Spleen (tissue), 11 donors: Measurements from ENCODE around the gene SPRR2D. TPM values are rescaled to one million over a fixed set of nuclear protein-coding genes. Genes with fewer than 3 reads are reported as not detected.

ENCODE experiments used
- DNase-seq: peaks from one replicate; pipeline ENCODE4 v3.0.0-alpha.2; 2020
- H3K27ac ChIP-seq, 8 donors: fragments of 200-600 bp; sonication (generic) in 7 of 8; 1 replicate in 4 of 8; 2 replicates in 4 of 8; pipeline versions ENCODE4 v1.5.0 to v1.8.0; 2016 to 2021; ENCODE audit warnings: inconsistent platforms in 4 of 8, mild to moderate bottlenecking in 4 of 8, moderate library complexity in 1 of 8
- H3K27me3 ChIP-seq, 7 donors: fragments of 200-600 bp; sonication (generic) in 6 of 7; replicated peaks in 1 of 7; 1 replicate in 4 of 7; 2 replicates in 3 of 7; pipeline versions ENCODE4 v1.5.0 to v1.8.0; 2016 to 2021; ENCODE audit warnings: inconsistent platforms in 3 of 7, mild to moderate bottlenecking in 1 of 7
- H3K36me3 ChIP-seq, 6 donors: fragments of 200-600 bp; sonication (generic) in 5 of 6; 1 replicate in 4 of 6; 2 replicates in 2 of 6; pipeline versions ENCODE4 v1.5.0 to v1.8.0; 2016 to 2021; ENCODE audit warnings: inconsistent platforms in 2 of 6
- H3K4me1 ChIP-seq, 6 donors: fragments of 200-600 bp; sonication (generic) in 5 of 6; 1 replicate in 3 of 6; 2 replicates in 3 of 6; pipeline versions ENCODE4 v1.5.0 to v1.8.0; 2016 to 2021; ENCODE audit warnings: inconsistent platforms in 3 of 6
- H3K4me3 ChIP-seq, 8 donors: fragments of 200-600 bp; sonication (generic) in 7 of 8; 1 replicate in 4 of 8; 2 replicates in 4 of 8; pipeline versions ENCODE4 v1.5.0 to v1.8.0; 2016 to 2021; ENCODE audit warnings: inconsistent platforms in 4 of 8, mild to moderate bottlenecking in 4 of 8, moderate library complexity in 2 of 8
- H3K9me3 ChIP-seq, 8 donors: fragments of 200-600 bp; sonication (generic) in 7 of 8; 1 replicate in 4 of 8; 2 replicates in 4 of 8; pipeline versions ENCODE4 v1.5.0 to v1.8.0; 2016 to 2021; ENCODE audit warnings: inconsistent platforms in 4 of 8
- POLR2A ChIP-seq, 3 donors: fragments of 450-650 bp; IDR thresholded peaks; one replicate each; pipeline ENCODE4 v1.5.1; 2017; ENCODE audit warnings: antibody characterized with exemption in 3 of 3, mild to moderate bottlenecking in 1 of 3
- POLR2AphosphoS5 ChIP-seq, 3 donors: sonication (generic); formaldehyde crosslinking; IDR thresholded peaks; one replicate each; pipeline ENCODE4 v1.5.1; 2017; ENCODE audit warnings: antibody characterized with exemption in 3 of 3
- WGBS, 5 donors: extraction: QIAGEN DNeasy Blood & Tissue Kit in 3 of 5; methylation state at CpG; one replicate each; pipeline versions ENCODE4 v1.1.5 to v1.1.7; 2013 to 2018; 5-methylcytosine and 5-hydroxymethylcytosine counted together
- intact Hi-C: fragments of 100-400 bp; cut with DNase I; formaldehyde crosslinking; loops from one replicate; pipeline ENCODE4 v1.15.0; 2023; ENCODE audit warnings: low total_unique reads
- polyA plus RNA-seq, 3 donors: library from polyadenylated mRNA; stranded (reverse); fragments of 200-250 nt; gene quantifications; one replicate each; pipeline ENCODE4 v1.2.1, GENCODE V29; 2013
- total RNA-seq, 7 donors: library from RNA; depleted of rRNA in 3 of 7; stranded (reverse); fragments of >200 nt in 3 of 7; fragmentation: NEBNext Ultra II Directional in 4 of 7; extraction: Animal tissue kit (Norgen Biotek cat#: 25700) in 4 of 7; gene quantifications; one replicate each; pipeline versions ENCODE4 v1.1.0 to v1.2.1, GENCODE V29; 2016 to 2021
- TF ChIP-seq, protein P1 (sequence below), 11 experiments: fragments of 200-600 bp in 7 of 11; fragments of 450-650 bp in 4 of 11; sonication (generic) in 4 of 11; IDR thresholded peaks in 8 of 11; conservative IDR thresholded peaks in 3 of 11; 1 replicate in 7 of 11; 2 replicates in 4 of 11; pipeline versions ENCODE4 v1.4.0 to v1.8.0; 2016 to 2021; ENCODE audit warnings: antibody characterized with exemption in 11 of 11, inconsistent platforms in 4 of 11, mild to moderate bottlenecking in 1 of 11
- donor health status: healthy with polysubstance abuse.
- donor health status: DM: no; HTN: no; CAD: no; lungs with moderate emphysema.
- donor health status: DM: no; HTN: no; CAD: no.
- donor health status: Bipolar disorder and iron deficiency.
- donor health status: healthy.
- donor health status: DM: no; HTN: no; CAD: no.
- donor health status: DM: yes; HTN: yes; CAD: no.

SPRR2D gene
- total and polyA plus RNA-seq, 10 donors, result 1.1 TPM; not detected in 9

DNA sequence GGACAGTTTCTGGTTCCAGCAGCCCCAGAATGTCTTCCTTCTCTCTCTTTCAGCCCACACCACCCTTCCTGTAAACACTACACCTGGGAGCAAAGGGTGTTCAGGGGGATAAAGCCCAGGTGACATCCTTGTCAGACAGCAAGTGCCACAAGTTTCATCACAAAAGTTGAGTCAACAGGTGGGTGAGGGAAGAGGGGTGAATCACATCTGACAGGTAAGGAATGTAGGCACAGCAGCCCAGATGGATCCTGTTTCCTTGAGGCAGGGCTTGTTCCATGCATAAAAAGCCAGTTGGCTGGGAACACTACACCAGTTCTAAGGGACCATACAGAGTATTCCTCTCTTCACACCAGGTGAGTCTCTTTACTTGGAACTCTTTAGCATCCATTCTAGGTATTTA, 10.0 kb downstream of the SPRR2D start, which contains the start of gene SPRR1B:
Gene SPRR1B, plus strand, starts transcription at position 309 of the 400 bp plus-strand sequence. CDS start 1,143 bp downstream, outside the sequence.
- TF ChIP-seq POLR2AphosphoS5 (IDR thresholded peaks at IDR 0.05), result no peak
- no peak for TF ChIP-seq POLR2A (IDR thresholded peaks at IDR 0.05)
- TF ChIP-seq, protein P1, sequence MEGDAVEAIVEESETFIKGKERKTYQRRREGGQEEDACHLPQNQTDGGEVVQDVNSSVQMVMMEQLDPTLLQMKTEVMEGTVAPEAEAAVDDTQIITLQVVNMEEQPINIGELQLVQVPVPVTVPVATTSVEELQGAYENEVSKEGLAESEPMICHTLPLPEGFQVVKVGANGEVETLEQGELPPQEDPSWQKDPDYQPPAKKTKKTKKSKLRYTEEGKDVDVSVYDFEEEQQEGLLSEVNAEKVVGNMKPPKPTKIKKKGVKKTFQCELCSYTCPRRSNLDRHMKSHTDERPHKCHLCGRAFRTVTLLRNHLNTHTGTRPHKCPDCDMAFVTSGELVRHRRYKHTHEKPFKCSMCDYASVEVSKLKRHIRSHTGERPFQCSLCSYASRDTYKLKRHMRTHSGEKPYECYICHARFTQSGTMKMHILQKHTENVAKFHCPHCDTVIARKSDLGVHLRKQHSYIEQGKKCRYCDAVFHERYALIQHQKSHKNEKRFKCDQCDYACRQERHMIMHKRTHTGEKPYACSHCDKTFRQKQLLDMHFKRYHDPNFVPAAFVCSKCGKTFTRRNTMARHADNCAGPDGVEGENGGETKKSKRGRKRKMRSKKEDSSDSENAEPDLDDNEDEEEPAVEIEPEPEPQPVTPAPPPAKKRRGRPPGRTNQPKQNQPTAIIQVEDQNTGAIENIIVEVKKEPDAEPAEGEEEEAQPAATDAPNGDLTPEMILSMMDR (IDR thresholded peaks at IDR 0.05 in 8 of 11, conservative IDR thresholded peaks at IDR 0.05 in 3 of 11), result no peak
- no peaks in the 10 kb centered on the region for H3K9me3 ChIP-seq
- no peak within 1 kb of the TSS for H3K4me3 ChIP-seq
- H3K27me3 ChIP-seq, result peaks cover 0 to 29% (median 0%) of the 10 kb centered on the region in 7 donors
- no peak for DNase-seq
- no peaks in the 10 kb centered on the region for H3K36me3 ChIP-seq
- H3K4me1 ChIP-seq, result no peaks in the 10 kb centered on the region
- intact Hi-C loops, result no loop called here
- no peak within 1 kb of the TSS for H3K27ac ChIP-seq

DNA sequence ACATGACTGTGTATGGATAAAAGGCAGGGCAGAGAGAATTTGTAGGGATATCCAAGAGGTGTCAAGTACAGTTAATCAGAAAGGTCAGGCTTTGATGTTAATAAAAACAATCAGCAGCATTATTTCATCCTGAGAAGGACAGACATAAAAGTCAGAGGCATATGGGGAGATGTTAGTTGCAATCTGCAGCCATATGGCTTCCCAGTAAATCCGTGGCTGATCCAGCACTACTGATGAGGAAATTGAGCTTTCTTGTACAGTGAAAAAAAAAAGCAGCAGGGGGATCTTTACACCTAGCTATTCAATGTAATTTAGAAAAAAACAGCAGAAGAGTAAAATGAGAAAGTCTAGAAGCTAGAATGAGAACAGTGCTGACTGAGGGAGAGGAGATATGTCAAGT, 12.2 kb downstream of the SPRR2D start:
- Histone ChIP-seq H3K9me3 (no peaks in the 10 kb centered on the region), H3K27me3 (peaks cover 0 to 28% (median 0%) of the 10 kb centered on the region in 7 donors), H3K27ac (no peak overlapping the region), H3K4me3 (no peak overlapping the region), H3K4me1 (no peaks in the 10 kb centered on the region), H3K36me3 (no peaks in the 10 kb centered on the region)
- intact Hi-C loops, result no loop called here
- TF ChIP-seq, protein P1 (IDR thresholded peaks at IDR 0.05 in 8 of 11, conservative IDR thresholded peaks at IDR 0.05 in 3 of 11), result no peak
- TF ChIP-seq POLR2AphosphoS5 (IDR thresholded peaks at IDR 0.05), result no peak
- TF ChIP-seq POLR2A (IDR thresholded peaks at IDR 0.05), result no peak
- 60 to 78% (median 66%) methylated on average over 1 of the region's 1 CpG for WGBS, 5 donors
- no peak for DNase-seq

DNA sequence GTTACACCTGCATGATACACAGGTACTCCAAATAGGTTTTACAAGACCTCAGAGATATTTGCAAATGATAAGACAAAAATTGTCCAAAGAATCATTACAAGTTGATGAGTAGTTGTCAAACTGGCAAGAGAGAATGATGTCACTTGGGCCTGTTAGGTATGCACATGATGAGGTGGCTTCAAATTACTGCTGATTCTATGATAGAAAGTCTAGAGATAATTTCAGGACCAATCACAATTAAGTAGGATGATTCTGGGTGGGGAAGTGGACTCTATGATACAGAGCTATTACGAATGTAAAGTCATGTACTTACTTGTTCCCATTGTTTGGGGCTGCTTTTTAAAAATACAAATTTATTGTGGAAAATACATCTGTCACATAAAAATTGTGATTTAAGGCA, 15.1 kb downstream of the SPRR2D start:
- intact Hi-C loops, result no loop called here

DNA sequence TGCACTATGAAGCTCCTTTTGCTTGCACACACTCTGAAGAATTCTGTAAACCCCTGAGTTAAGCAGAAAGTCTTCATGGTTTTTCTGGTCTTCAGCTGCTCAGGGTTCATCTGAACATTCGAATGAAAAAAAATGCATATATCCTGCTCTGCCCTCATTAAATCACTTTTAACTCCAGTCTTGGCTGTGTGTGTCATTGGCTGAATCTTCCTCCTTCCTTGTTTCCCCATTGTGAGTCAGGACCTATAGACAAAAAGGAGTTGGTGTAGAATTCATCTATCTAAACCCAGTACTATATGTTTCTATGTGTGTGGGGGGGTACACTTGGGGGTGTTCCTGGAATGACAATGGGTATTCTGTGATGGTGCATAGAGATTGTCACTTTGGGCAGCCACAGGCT, 16.5 kb downstream of the SPRR2D start:
- no peak for DNase-seq
- no peaks in the 10 kb centered on the region for H3K36me3 ChIP-seq
- TF ChIP-seq, protein P1 (IDR thresholded peaks at IDR 0.05 in 8 of 11, conservative IDR thresholded peaks at IDR 0.05 in 3 of 11), result no peak
- TF ChIP-seq POLR2A (IDR thresholded peaks at IDR 0.05) (no peak), POLR2AphosphoS5 (IDR thresholded peaks at IDR 0.05) (no peak)
- intact Hi-C loops, result no loop called here
- no peaks in the 10 kb centered on the region for H3K9me3 ChIP-seq
- 74 to 94% (median 92%) methylated on average over 1 of the region's 1 CpG for WGBS, 5 donors
- H3K27ac ChIP-seq, result no peak overlapping the region
- H3K27me3 ChIP-seq, result peaks cover 0 to 26% (median 0%) of the 10 kb centered on the region in 7 donors
- no peaks in the 10 kb centered on the region for H3K4me1 ChIP-seq
- no peak overlapping the region for H3K4me3 ChIP-seq

More for the DNA sequence above, 15.1 kb downstream of the SPRR2D start:
- no peak for DNase-seq
- Histone ChIP-seq H3K4me1 (no peaks in the 10 kb centered on the region), H3K36me3 (no peaks in the 10 kb centered on the region), H3K27me3 (peaks cover 0 to 25% (median 0%) of the 10 kb centered on the region in 7 donors), H3K27ac (no peak overlapping the region), H3K4me3 (no peak overlapping the region), H3K9me3 (no peaks in the 10 kb centered on the region)
- WGBS, 5 donors, result 73 to 85% (median 79%) methylated on average over 1 of the region's 1 CpG
- TF ChIP-seq POLR2A (IDR thresholded peaks at IDR 0.05), result no peak
- TF ChIP-seq POLR2AphosphoS5 (IDR thresholded peaks at IDR 0.05), result no peak
- TF ChIP-seq, protein P1 (IDR thresholded peaks at IDR 0.05 in 8 of 11, conservative IDR thresholded peaks at IDR 0.05 in 3 of 11), result no peak
